ENCODE results near the gene DNAAF2. TPM values are rescaled to one million over a fixed set of nuclear protein-coding genes. Genes with fewer than 3 reads are reported as not detected.

Gene DNAAF2
- total RNA-seq, 1 donor from 2014 or later, result 17.2 TPM

- DNase-seq, result no peak
Measured at GRCh38 chr14:49584058-49584457, 51.0 kb downstream of the DNAAF2 start.

- DNase-seq, result no peak
Measured at GRCh38 chr14:49583629-49584028, 51.4 kb downstream of the DNAAF2 start.

GRCh38 chr14:49582113-49582977 is 52.7 kb downstream of the DNAAF2 start:
- DNase-seq, result no peak

- DNase-seq, result no peak
Measured at GRCh38 chr14:49581209-49582112, 53.6 kb downstream of the DNAAF2 start.

GRCh38 chr14:49579841-49580240 is 55.2 kb downstream of the DNAAF2 start:
- DNase-seq, result no peak

- DNase-seq, result no peak
Measured at GRCh38 chr14:49578141-49578540, 56.9 kb downstream of the DNAAF2 start.

Small RNA genes within 50 kb of the gene (small RNA-seq; reads per million reads assigned to genes)
- gene AL139099.3 (not detected), gene AL139099.4 (not detected), gene RF00019 (not detected), gene RNU6ATAC30P (not detected)

Other genes with a start within 250 kb of the DNAAF2 start
- 2,148 TPM for gene RPS29, start 48.9 kb downstream of the DNAAF2 start, total RNA-seq
- 6.2 TPM for gene LRR1, start 36.3 kb downstream of the DNAAF2 start, total RNA-seq
- gene RPL36AL, start 14.6 kb downstream of the DNAAF2 start, total RNA-seq, result 63.3 TPM
- 47.3 TPM for gene MGAT2, start 14.4 kb downstream of the DNAAF2 start, total RNA-seq
- gene POLE2, start 53.0 kb upstream of the DNAAF2 start, total RNA-seq, result 12.0 TPM
- gene KLHDC1, start 57.9 kb upstream of the DNAAF2 start, total RNA-seq, result 15.9 TPM
- 180 TPM for gene KLHDC2, start 132.9 kb upstream of the DNAAF2 start, total RNA-seq
- 145 TPM for gene NEMF, start 217.5 kb upstream of the DNAAF2 start, total RNA-seq